Measurements from ENCODE around the gene PSD. TPM values are rescaled to one million over a fixed set of nuclear protein-coding genes. Genes with fewer than 3 reads are reported as not detected.

PSD gene
- total RNA-seq, 2 experiments from 2014 or later, result 9.3 to 10.4 TPM

DNA sequence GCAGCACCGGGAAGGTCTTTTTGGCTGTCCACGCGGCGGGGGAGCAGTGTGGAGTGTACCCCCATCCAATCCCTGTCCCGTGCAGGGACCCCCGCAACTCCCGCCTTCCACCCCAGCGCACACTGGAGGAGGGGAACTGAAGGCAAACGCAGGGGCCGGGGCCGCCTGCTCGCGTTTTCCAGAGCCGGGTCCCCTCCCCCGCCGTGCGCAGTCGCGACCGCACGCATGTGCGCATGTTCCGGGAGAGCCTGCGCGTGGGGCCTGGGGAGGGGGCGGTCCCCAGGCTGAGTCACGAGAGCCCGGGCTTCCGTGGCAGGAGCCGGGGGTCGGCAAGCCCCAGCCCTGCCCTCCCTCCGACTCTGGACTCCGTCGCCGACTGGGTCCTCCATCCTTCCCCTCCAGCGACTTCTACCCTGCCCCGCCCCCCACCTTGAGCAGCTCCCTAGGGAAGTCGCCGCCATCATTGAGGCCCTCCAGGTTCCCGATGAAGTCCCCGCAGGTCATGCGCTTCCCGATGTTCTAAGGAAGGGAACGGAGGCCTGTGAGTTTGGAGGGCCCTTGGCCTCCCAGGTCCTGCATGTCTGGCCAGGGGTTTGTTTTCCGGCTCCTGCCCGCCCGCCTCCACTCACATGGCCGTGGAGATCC, 8.0 kb downstream of the PSD start:
- H3K4me1 Mint-ChIP-seq (ENCODE audit: low read depth), result peaks cover 42% of the 10 kb centered on the region
- CTCF ChIA-PET, result interaction anchor here (1.5 to 5.5 kb wide), 5 partner anchors 11 to 75 kb away, joined by 3 to 57 read pairs (median 16); partner anchors contain the start of gene NFKB2
- POLR2A ChIA-PET, result interaction anchor here (0.6 to 6.1 kb wide), 8 partner anchors 8 to 203 kb away, joined by 3 to 107 read pairs (median 4); partner anchors contain the start of genes FBXL15 and NFKB2
- peak overlapping the region; percentile 62 for H3K27ac Mint-ChIP-seq
- no peaks in the 10 kb centered on the region for H3K9me3 Mint-ChIP-seq
- H3K27me3 Mint-ChIP-seq, result peaks cover 8% of the 10 kb centered on the region
- H3K36me3 Mint-ChIP-seq (ENCODE audit: low read depth), result no peaks in the 10 kb centered on the region
- H3K4me3 Mint-ChIP-seq, result peak overlapping the region; percentile 80
- DNase-seq (peak; percentile 72), ATAC-seq (peak; percentile 21)
- intact Hi-C loops (cut with micrococcal nuclease), result loop anchor here (5.0 kb wide), 1 partner anchor 343 kb away; the partner anchor contains the start of gene HPS6
- TF ChIP-seq CTCF (IDR thresholded peaks at IDR 0.05), result no peak

- ChIA-PET CTCF (interaction anchor here (1.0 to 5.5 kb wide), 10 partner anchors 8 to 180 kb away, joined by 3 to 57 read pairs (median 4); partner anchors contain the start of genes CUEDC2, FBXL15, NFKB2 and PSD), POLR2A (interaction anchor here (0.6 to 6.1 kb wide), 10 partner anchors 8 to 203 kb away, joined by 3 to 107 read pairs (median 4); partner anchors contain the start of genes C10orf95, FBXL15, GBF1 and NFKB2)
- Mint-ChIP-seq H3K27me3 (peaks cover 7% of the 10 kb centered on the region), H3K36me3 (ENCODE audit: low read depth) (no peaks in the 10 kb centered on the region), H3K4me1 (ENCODE audit: low read depth) (peaks cover 42% of the 10 kb centered on the region), H3K9me3 (no peaks in the 10 kb centered on the region), H3K27ac (peak overlapping the region; percentile 62), H3K4me3 (peak overlapping the region; percentile 80)
- peak; percentile 22 for DNase-seq
- TF ChIP-seq CTCF (IDR thresholded peaks at IDR 0.05), result no peak
- ATAC-seq, result no peak
- intact Hi-C loops (cut with micrococcal nuclease), result loop anchor here (5.0 kb wide), 1 partner anchor 343 kb away; the partner anchor contains the start of gene HPS6
Measured at GRCh38 chr10:102409604-102410428, 8.8 kb downstream of the PSD start.

DNA sequence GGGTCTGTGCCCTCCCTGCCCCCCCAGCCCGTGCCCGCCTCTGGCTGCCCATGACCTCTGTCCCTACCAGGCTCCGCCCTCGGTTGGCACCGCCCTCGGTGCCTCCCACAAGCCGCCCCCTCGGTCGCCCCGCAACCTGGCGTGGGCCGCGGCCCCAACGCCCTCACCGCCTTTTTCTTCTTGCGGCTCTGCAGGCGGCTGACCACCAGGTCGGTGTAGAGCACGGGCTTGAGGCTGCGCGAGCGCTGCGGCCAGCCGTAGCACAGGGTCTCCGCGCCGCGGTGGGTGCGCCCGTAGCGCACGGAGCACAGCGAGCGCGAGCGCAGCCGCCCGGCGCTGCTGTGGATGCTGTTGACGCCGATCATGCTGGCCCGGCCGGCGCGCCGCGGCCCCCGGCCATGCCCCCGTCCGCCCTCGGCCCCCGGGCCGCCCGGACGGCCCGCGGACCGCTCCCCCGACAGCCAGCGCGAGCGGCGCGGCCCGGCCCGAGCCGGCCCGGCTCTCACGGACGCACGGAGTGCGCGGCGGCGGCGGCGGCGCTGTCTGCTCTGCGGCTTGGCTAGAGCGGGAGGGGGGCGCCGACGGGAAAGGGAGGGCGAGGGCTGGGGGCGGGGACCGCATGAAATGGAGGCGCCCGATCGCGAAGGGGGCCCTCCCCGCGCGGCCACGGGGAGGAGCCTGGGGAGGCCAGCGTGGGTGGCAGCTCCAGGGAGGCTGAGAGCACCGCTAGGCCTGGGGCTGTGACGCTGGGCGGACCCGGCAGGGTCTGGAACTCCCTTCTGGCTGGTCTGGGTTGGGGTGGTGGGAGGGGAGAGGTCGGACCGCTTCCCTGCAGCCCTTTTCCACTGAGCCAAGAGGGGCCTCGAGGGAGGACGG, 9.6 kb downstream of the PSD start:
- Mint-ChIP-seq H3K4me3 (peak overlapping the region; percentile 80), H3K27me3 (peaks cover 7% of the 10 kb centered on the region), H3K9me3 (no peaks in the 10 kb centered on the region), H3K36me3 (ENCODE audit: low read depth) (peaks cover 3% of the 10 kb centered on the region), H3K27ac (peak overlapping the region; percentile 62), H3K4me1 (ENCODE audit: low read depth) (peaks cover 42% of the 10 kb centered on the region)
- ChIA-PET CTCF (interaction anchor here (1.0 to 5.5 kb wide), 9 partner anchors 9 to 179 kb away, joined by 3 to 57 read pairs (median 4); partner anchors contain the start of genes CUEDC2, FBXL15, NFKB2 and PSD), POLR2A (interaction anchor here (0.7 to 6.1 kb wide), 7 partner anchors 12 to 164 kb away, joined by 3 to 107 read pairs (median 5); partner anchors contain the start of genes C10orf95, FBXL15, GBF1 and NFKB2)
- intact Hi-C loops (cut with micrococcal nuclease), result no loop called here
- ATAC-seq (peak; percentile 73), DNase-seq (peak; percentile 91)
- TF ChIP-seq CTCF (IDR thresholded peaks at IDR 0.05), result no peak

- no peak for ATAC-seq
Measured at GRCh38 chr10:102408131-102408727, 10.4 kb downstream of the PSD start.

More at GRCh38 chr10:102408131-102408727, 10.4 kb downstream of the PSD start:
- no peaks in the 10 kb centered on the region for H3K9me3 Mint-ChIP-seq
- peaks cover 40% of the 10 kb centered on the region for H3K4me1 Mint-ChIP-seq (ENCODE audit: low read depth)
- H3K36me3 Mint-ChIP-seq (ENCODE audit: low read depth), result peaks cover 5% of the 10 kb centered on the region
- intact Hi-C loops (cut with micrococcal nuclease), result no loop called here
- POLR2A ChIA-PET, result interaction anchor here (1.1 to 6.4 kb wide), 5 partner anchors 12 to 163 kb away, joined by 3 to 88 read pairs (median 5); partner anchors contain the start of genes GBF1 and NFKB2
- peak overlapping the region; percentile 74 for H3K27ac Mint-ChIP-seq
- CTCF ChIA-PET, result interaction anchor here (0.9 to 6.4 kb wide), 2 partner anchors 9 to 178 kb away, joined by 8 to 28 read pairs; no protein-coding TSS in a partner anchor
- peaks cover 7% of the 10 kb centered on the region for H3K27me3 Mint-ChIP-seq
- DNase-seq, result peak; percentile 51
- TF ChIP-seq CTCF (IDR thresholded peaks at IDR 0.05), result no peak
- peak overlapping the region; percentile 62 for H3K4me3 Mint-ChIP-seq
